OCI-LY7 (cell line): Measurements from ENCODE around the gene ALG14. TPM values are rescaled to one million over a fixed set of nuclear protein-coding genes. Genes with fewer than 3 reads are reported as not detected.

ENCODE experiments used
- BruUV-seq: library from RNA; stranded (reverse); fragments of 400-500 nt; replicated peaks from 2 replicates; lab custom pipeline; 2021; lab: Mats Ljungman, UMichigan
- CTCF ChIA-PET: fragments of 300-600 bp; sonication (Branson Sonifier 250); formaldehyde crosslinking; loops from one replicate; lab custom pipeline; 2022; ENCODE audit warnings: antibody characterized with exemption; ENCODE audit not compliant: unreplicated experiment; lab: Charles Lee
- POLR2A ChIA-PET: fragments of 300-600 bp; sonication (Branson Sonifier 250); formaldehyde crosslinking; loops from one replicate; lab custom pipeline; 2022; ENCODE audit warnings: antibody characterized with exemption; lab: Charles Lee
- DNase-seq: peaks from one replicate; pipeline ENCODE4 v3.0.0-alpha.2; 2015; ENCODE audit warnings: low spot score
- H2AFZ ChIP-seq: fragments of 200-600 bp; sonication (generic), shearing (Covaris generic); 2 replicates; pipeline ENCODE4 v1.6.1; 2014; ENCODE audit warnings: mild to moderate bottlenecking, antibody characterized with exemption, low read length, moderate library complexity
- H3K27ac ChIP-seq: fragments of 200-600 bp; sonication (generic); 2 replicates; pipeline ENCODE4 v1.5.1; 2014; ENCODE audit warnings: mixed run types, low read depth, mild to moderate bottlenecking, moderate library complexity, low read length, inconsistent platforms; ENCODE audit not compliant: poor library complexity, severe bottlenecking
- H3K36me3 ChIP-seq: fragments of 200-600 bp; sonication (generic); 2 replicates; pipeline ENCODE4 v1.6.1; 2014; ENCODE audit warnings: mild to moderate bottlenecking, antibody characterized with exemption, low read length, moderate library complexity, mixed read lengths; ENCODE audit not compliant: insufficient read depth
- H3K4me1 ChIP-seq: fragments of 200-600 bp; sonication (generic); 2 replicates; pipeline ENCODE4 v1.5.1; 2014; ENCODE audit warnings: mild to moderate bottlenecking, low read length; ENCODE audit not compliant: insufficient read depth, poor library complexity, severe bottlenecking
- H3K4me2 ChIP-seq: fragments of 200-600 bp; sonication (generic); 2 replicates; pipeline ENCODE4 v1.6.1; 2014; ENCODE audit warnings: mild to moderate bottlenecking, low read length
- H3K4me3 ChIP-seq: fragments of 200-600 bp; sonication (generic); 2 replicates; pipeline ENCODE4 v1.5.1; 2014; ENCODE audit warnings: mild to moderate bottlenecking, low read depth, low read length; ENCODE audit not compliant: poor library complexity, severe bottlenecking
- H3K79me2 ChIP-seq: fragments of 200-600 bp; sonication (generic); 2 replicates; pipeline ENCODE4 v1.6.1; 2016; ENCODE audit warnings: low read depth, mild to moderate bottlenecking, low read length, moderate library complexity, mixed read lengths; ENCODE audit not compliant: insufficient read depth
- H3K9me2 ChIP-seq: fragments of 200-600 bp; sonication (generic); 2 replicates; pipeline ENCODE4 v1.6.1; 2016; ENCODE audit warnings: mild to moderate bottlenecking, low read length, mixed read lengths; ENCODE audit not compliant: insufficient read depth
- H3K9me3 ChIP-seq: fragments of 200-600 bp; sonication (generic); 2 replicates; pipeline ENCODE4 v1.6.1; 2014; ENCODE audit warnings: mild to moderate bottlenecking, mixed run types, low read length, mixed read lengths
- H4K20me1 ChIP-seq: fragments of 200-600 bp; sonication (generic); 2 replicates; pipeline ENCODE4 v1.6.1; 2014; ENCODE audit warnings: mild to moderate bottlenecking, antibody characterized with exemption, low read length, moderate library complexity, mixed read lengths; ENCODE audit not compliant: insufficient read depth
- EZH2phosphoT487 ChIP-seq: fragments of 200-600 bp; sonication (generic); IDR thresholded peaks from 2 replicates; pipeline ENCODE4 v1.6.1; 2018; ENCODE audit warnings: low read depth, borderline replicate concordance, mild to moderate bottlenecking, mixed run types, antibody characterized with exemption, low read length, moderate library complexity, mixed read lengths
- intact Hi-C: fragments of 100-400 bp; cut with micrococcal nuclease; formaldehyde crosslinking; loops from one replicate; pipeline ENCODE4 v1.10.0; 2022; ENCODE audit not compliant: unreplicated experiment
- total RNA-seq, 2 experiments: library from RNA; depleted of rRNA in 1 of 2; stranded (reverse); fragments of >200 nt in 1 of 2; shearing (Covaris generic) in 1 of 2; gene quantifications; 2 replicates each; pipeline ENCODE4 v1.2.3, GENCODE V29; 2014 to 2022
- TF ChIP-seq, protein P1 (sequence below): fragments of 200-600 bp; sonication (generic); conservative IDR thresholded peaks from 2 replicates; pipeline ENCODE4 v1.5.1; 2014; ENCODE audit warnings: mild to moderate bottlenecking, antibody characterized with exemption, low read length, moderate library complexity, mixed read lengths

ALG14 gene
- total RNA-seq, 2 experiments from 2014 or later, result 1.6 to 8.3 TPM

DNA sequence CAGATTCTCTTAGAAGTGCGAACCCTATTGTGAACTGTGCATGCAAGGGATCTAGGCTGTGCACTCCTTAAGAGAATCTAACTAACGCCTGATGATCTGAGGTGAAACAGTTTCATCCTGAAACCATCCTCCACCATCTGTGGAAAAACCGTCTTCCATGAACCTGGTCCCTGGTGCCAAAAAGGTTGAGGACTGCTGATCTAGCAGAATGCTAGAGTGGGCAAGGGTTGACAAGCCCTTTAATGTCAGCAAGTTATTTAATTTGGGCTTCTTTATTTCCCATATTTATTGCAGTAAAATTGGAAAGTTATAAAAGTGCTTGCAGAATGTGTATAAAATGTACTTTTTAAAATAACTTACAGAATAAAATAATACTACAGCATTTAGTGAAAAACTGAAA is 26.4 kb downstream of the ALG14 start:
- no peaks in the 10 kb centered on the region for H3K4me1 ChIP-seq
- H3K27ac ChIP-seq, result no peak overlapping the region
- POLR2A ChIA-PET, result no interaction called here
- H3K79me2 ChIP-seq, result no peaks in the 10 kb centered on the region
- H3K9me3 ChIP-seq, result no peaks in the 10 kb centered on the region
- no peak overlapping the region for H3K4me3 ChIP-seq
- H3K36me3 ChIP-seq, result no peaks in the 10 kb centered on the region
- TF ChIP-seq EZH2phosphoT487, result no peak
- TF ChIP-seq, protein P1, sequence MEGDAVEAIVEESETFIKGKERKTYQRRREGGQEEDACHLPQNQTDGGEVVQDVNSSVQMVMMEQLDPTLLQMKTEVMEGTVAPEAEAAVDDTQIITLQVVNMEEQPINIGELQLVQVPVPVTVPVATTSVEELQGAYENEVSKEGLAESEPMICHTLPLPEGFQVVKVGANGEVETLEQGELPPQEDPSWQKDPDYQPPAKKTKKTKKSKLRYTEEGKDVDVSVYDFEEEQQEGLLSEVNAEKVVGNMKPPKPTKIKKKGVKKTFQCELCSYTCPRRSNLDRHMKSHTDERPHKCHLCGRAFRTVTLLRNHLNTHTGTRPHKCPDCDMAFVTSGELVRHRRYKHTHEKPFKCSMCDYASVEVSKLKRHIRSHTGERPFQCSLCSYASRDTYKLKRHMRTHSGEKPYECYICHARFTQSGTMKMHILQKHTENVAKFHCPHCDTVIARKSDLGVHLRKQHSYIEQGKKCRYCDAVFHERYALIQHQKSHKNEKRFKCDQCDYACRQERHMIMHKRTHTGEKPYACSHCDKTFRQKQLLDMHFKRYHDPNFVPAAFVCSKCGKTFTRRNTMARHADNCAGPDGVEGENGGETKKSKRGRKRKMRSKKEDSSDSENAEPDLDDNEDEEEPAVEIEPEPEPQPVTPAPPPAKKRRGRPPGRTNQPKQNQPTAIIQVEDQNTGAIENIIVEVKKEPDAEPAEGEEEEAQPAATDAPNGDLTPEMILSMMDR, result no peak
- no peak overlapping the region for H3K4me2 ChIP-seq
- intact Hi-C loops, result no loop called here
- H4K20me1 ChIP-seq, result no peaks in the 10 kb centered on the region
- no peak overlapping the region for H2AFZ ChIP-seq
- CTCF ChIA-PET, result no interaction called here
- no peaks in the 10 kb centered on the region for H3K9me2 ChIP-seq
- no peak for DNase-seq
- BruUV-seq, result no TSS peak

DNA sequence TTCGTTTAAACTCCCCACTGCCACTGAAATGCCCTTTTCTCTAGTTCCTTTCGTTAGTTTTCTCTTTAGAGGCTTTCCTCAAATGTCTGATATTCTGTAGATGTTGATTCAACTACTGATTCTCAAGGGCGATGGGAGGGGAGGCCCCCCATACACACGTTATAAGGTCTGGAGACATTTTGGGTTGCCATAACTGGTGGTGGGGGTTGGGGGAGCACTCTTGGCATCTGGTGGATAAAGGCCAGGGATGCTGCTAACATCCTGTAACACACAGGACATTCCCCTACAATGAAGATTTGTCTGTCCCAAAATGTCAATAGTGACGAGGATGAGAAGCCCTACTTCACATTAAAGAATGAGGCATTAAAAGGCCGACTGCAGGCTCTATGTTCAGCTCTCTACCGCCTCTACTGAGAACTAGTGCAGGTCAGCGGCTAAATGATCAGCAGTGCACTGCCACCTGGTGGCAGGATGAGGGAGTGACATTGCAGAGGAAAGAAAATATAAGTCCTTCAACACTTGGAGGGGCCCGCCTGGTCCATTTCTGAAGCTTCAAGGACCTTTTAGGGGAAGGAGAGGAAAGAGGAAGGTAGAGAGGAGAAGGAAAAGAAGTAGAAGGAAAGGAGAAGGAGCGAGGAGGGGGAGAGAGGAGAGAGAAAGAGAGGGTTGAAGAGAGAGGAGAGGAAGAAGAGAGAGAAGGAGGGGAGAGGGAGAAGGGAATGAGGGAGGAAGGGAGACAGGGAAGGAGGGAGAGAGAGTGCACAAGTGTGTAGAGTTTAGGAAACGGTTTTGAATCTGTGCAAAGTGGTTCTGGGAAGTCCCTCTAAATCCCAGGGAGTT is 29.4 kb downstream of the ALG14 start:
- no peak overlapping the region for H3K4me3 ChIP-seq
- intact Hi-C loops, result loop anchor here (1.0 kb wide), 1 partner anchor 189 kb away; no protein-coding TSS in a partner anchor
- no peaks in the 10 kb centered on the region for H3K9me2 ChIP-seq
- CTCF ChIA-PET, result interaction anchor here (1.2 kb wide), 1 partner anchor 189 kb away, joined by 7 read pairs; no protein-coding TSS in a partner anchor
- DNase-seq, result peak; percentile 83
- no TSS peak for BruUV-seq
- no peaks in the 10 kb centered on the region for H3K4me1 ChIP-seq
- H2AFZ ChIP-seq, result no peak overlapping the region
- H4K20me1 ChIP-seq, result no peaks in the 10 kb centered on the region
- H3K36me3 ChIP-seq, result no peaks in the 10 kb centered on the region
- POLR2A ChIA-PET, result interaction anchor here (0.6 to 0.7 kb wide), 2 partner anchors 82 to 1288 kb away, joined by 3 to 5 read pairs; no protein-coding TSS in a partner anchor
- no peak overlapping the region for H3K27ac ChIP-seq
- no peaks in the 10 kb centered on the region for H3K9me3 ChIP-seq
- H3K4me2 ChIP-seq, result no peak overlapping the region
- H3K79me2 ChIP-seq, result no peaks in the 10 kb centered on the region
- TF ChIP-seq, protein P1, result peak; percentile 100
- TF ChIP-seq EZH2phosphoT487, result no peak

DNA sequence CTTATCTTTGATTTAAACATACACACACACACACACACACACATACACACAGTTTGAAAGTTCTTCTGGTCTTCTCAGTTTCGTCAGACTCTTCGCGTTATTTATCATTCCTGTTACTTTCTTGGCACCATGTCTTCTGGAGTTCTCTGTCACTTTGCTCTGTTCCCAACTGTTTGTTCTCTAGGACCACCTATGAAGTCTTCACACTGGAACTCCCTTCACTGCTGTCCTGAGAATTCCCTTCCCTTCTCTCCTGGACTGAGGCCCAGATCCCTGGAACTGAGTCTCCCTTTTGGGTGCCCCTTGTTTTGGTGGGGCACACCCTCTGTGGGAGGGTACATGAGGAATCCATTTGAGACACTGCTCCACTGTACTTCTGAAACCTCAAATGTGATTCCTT is 30.5 kb downstream of the ALG14 start:
- POLR2A ChIA-PET, result interaction anchor here (0.6 kb wide), 1 partner anchor 81 kb away, joined by 3 read pairs; no protein-coding TSS in a partner anchor
- CTCF ChIA-PET, result interaction anchor here (1.4 kb wide), 1 partner anchor 188 kb away, joined by 9 read pairs; no protein-coding TSS in a partner anchor
- BruUV-seq, result no TSS peak

More for the DNA sequence above, 30.5 kb downstream of the ALG14 start:
- Histone ChIP-seq H4K20me1 (no peaks in the 10 kb centered on the region), H2AFZ (no peak overlapping the region), H3K79me2 (no peaks in the 10 kb centered on the region), H3K27ac (no peak overlapping the region), H3K9me2 (no peaks in the 10 kb centered on the region), H3K4me2 (no peak overlapping the region), H3K36me3 (no peaks in the 10 kb centered on the region), H3K9me3 (no peaks in the 10 kb centered on the region), H3K4me1 (no peaks in the 10 kb centered on the region), H3K4me3 (no peak overlapping the region)
- TF ChIP-seq EZH2phosphoT487, result no peak
- TF ChIP-seq, protein P1, result no peak
- intact Hi-C loops, result no loop called here
- DNase-seq, result no peak
